HEK293 (cell line): ENCODE measurements around the gene CCDC127.
"Not testable (repeated sequence)": the region's sequence is repeated elsewhere in the genome, so short reads cannot be mapped to it uniquely, and the experiment has no call there.

Experiments
- CTCF ChIA-PET: fragments of 350-600 bp; formaldehyde crosslinking; extraction: SDS; loops from one replicate; lab custom pipeline; 2021; ENCODE audit warnings: antibody characterized with exemption; lab: Yijun Ruan, JAX
- POLR2A ChIA-PET: fragments of 300-600 bp; formaldehyde crosslinking; extraction: SDS; loops from one replicate; lab custom pipeline; 2020; ENCODE audit warnings: antibody characterized with exemption, inconsistent platforms; lab: Yijun Ruan, JAX
- H3K27ac ChIP-seq: fragments of 200-500 bp; sonication (Bioruptor generic); 2 replicates; pipeline ENCODE4 v1.5.1; 2014; ENCODE audit warnings: low read depth, low read length, control low read depth, inconsistent platforms; ENCODE audit errors: extremely low read depth
- H3K36me3 ChIP-seq, 2 experiments: fragments of 200-500 bp in 1 of 2; sonication (Bioruptor generic) in 1 of 2; 1 replicate in 1 of 2; 2 replicates in 1 of 2; pipeline ENCODE4 v1.5.1; 2014 to 2017; ENCODE audit warnings: inconsistent platforms in 2 of 2, low read length in 2 of 2; ENCODE audit not compliant: control insufficient read depth in 2 of 2, insufficient read depth in 1 of 2
- H3K4me1 ChIP-seq: fragments of 200-500 bp; sonication (Bioruptor generic); 2 replicates; pipeline ENCODE4 v1.5.1; 2014; ENCODE audit warnings: mild to moderate bottlenecking, low read length, inconsistent platforms; ENCODE audit not compliant: control insufficient read depth, insufficient read depth
- H3K4me3 ChIP-seq: 2 replicates; pipeline ENCODE4 v1.5.1; 2011; ENCODE audit warnings: low read depth, mild to moderate bottlenecking, control low read depth, low read length, moderate library complexity
- H3K9me3 ChIP-seq: fragments of 200-500 bp; sonication (Bioruptor generic); 2 replicates; pipeline ENCODE4 v1.5.1; 2014; ENCODE audit warnings: low read depth, low read length, inconsistent platforms; ENCODE audit not compliant: control insufficient read depth, insufficient read depth
- FEZF1 ChIP-seq: fragments of 450-650 bp; formaldehyde crosslinking; IDR thresholded peaks from 2 replicates; pipeline ENCODE4 v1.5.1; 2016; ENCODE audit warnings: missing biosample characterization, missing genetic modification characterization
- ZNF560 ChIP-seq: fragments of 450-650 bp; formaldehyde crosslinking; IDR thresholded peaks from 2 replicates; pipeline ENCODE4 v1.5.1; 2017; ENCODE audit warnings: missing biosample characterization, missing genetic modification characterization, borderline replicate concordance

Gene CCDC127

GRCh38 chr5:252546-252945, 34.6 kb upstream of the CCDC127 start:
- TF ChIP-seq ZNF560 (tag by site-specific recombination): no peak
- TF ChIP-seq FEZF1: no peak
- H3K4me3 ChIP-seq: no peak overlapping the region
- POLR2A ChIA-PET: no interaction called here
- H3K27ac ChIP-seq: no peak overlapping the region
- H3K4me1 ChIP-seq: no peaks in the 10 kb centered on the region
- CTCF ChIA-PET: no interaction called here
- peaks cover 13 to 80% of the 10 kb centered on the region in 2 experiments; a peak in 2 of 3 replicates for H3K36me3 ChIP-seq
- H3K9me3 ChIP-seq: no peaks in the 10 kb centered on the region

- POLR2A ChIA-PET, H3K4me1 ChIP-seq, CTCF ChIA-PET, H3K4me3 ChIP-seq, H3K9me3 ChIP-seq, H3K27ac ChIP-seq: not testable (repeated sequence)
- peaks cover 12 to 80% of the 10 kb centered on the region in 2 experiments; a peak in 2 of 3 replicates for H3K36me3 ChIP-seq
These were observed 34.0 kb upstream of the CCDC127 start for GRCh38 chr5:251975-252374.

- CTCF ChIA-PET, POLR2A ChIA-PET, H3K4me1 ChIP-seq, H3K9me3 ChIP-seq, H3K27ac ChIP-seq, H3K4me3 ChIP-seq: not testable (repeated sequence)
- H3K36me3 ChIP-seq: peaks cover 8 to 77% of the 10 kb centered on the region in 2 experiments; a peak in 2 of 3 replicates
These were observed 33.6 kb upstream of the CCDC127 start for GRCh38 chr5:251538-251937.

- H3K27ac ChIP-seq, H3K4me1 ChIP-seq, H3K4me3 ChIP-seq, H3K9me3 ChIP-seq, CTCF ChIA-PET, POLR2A ChIA-PET: not testable (repeated sequence)
- H3K36me3 ChIP-seq: peaks cover 7 to 75% of the 10 kb centered on the region in 2 experiments; a peak in 2 of 3 replicates
These were observed 33.1 kb upstream of the CCDC127 start for GRCh38 chr5:251016-251415.

GRCh38 chr5:250396-250795, 32.4 kb upstream of the CCDC127 start:
- POLR2A ChIA-PET, CTCF ChIA-PET, H3K27ac ChIP-seq, H3K4me1 ChIP-seq, H3K4me3 ChIP-seq, H3K9me3 ChIP-seq: not testable (repeated sequence)
- peaks cover 6 to 74% of the 10 kb centered on the region in 2 experiments; a peak in 2 of 3 replicates for H3K36me3 ChIP-seq

GRCh38 chr5:245717-246116, 27.8 kb upstream of the CCDC127 start:
- H3K4me1 ChIP-seq, H3K4me3 ChIP-seq, CTCF ChIA-PET, H3K27ac ChIP-seq, H3K9me3 ChIP-seq: not testable (repeated sequence)
- H3K36me3 ChIP-seq: peaks cover 6 to 71% of the 10 kb centered on the region in 2 experiments; a peak in 2 of 3 replicates
- POLR2A ChIA-PET: interaction anchor here (0.9 to 1.6 kb wide), 2 partner anchors 25 to 26 kb away, joined by 3 read pairs; no protein-coding TSS in a partner anchor

GRCh38 chr5:243683-244367, 25.9 kb upstream of the CCDC127 start:
- POLR2A ChIA-PET: interaction anchor here (1.3 kb wide), 1 partner anchor 27 kb away, joined by 3 read pairs; the partner anchor contains the start of gene PDCD6

GRCh38 chr5:241045-241669, 23.2 kb upstream of the CCDC127 start:
- peaks cover 16 to 70% of the 10 kb centered on the region in 2 experiments for H3K36me3 ChIP-seq
- CTCF ChIA-PET, H3K9me3 ChIP-seq, H3K27ac ChIP-seq, H3K4me3 ChIP-seq, H3K4me1 ChIP-seq, POLR2A ChIA-PET: not testable (repeated sequence)

More at GRCh38 chr5:243683-244367, 25.9 kb upstream of the CCDC127 start:
- CTCF ChIA-PET, H3K27ac ChIP-seq, H3K9me3 ChIP-seq, H3K4me1 ChIP-seq, H3K4me3 ChIP-seq: not testable (repeated sequence)
- peaks cover 16 to 76% of the 10 kb centered on the region in 2 experiments for H3K36me3 ChIP-seq

- POLR2A ChIA-PET: interaction anchor here (1.0 kb wide), 1 partner anchor 31 kb away, joined by 5 read pairs; the partner anchor contains the start of gene PDCD6
- CTCF ChIA-PET, H3K9me3 ChIP-seq, H3K4me3 ChIP-seq, H3K27ac ChIP-seq, H3K4me1 ChIP-seq: not testable (repeated sequence)
- peaks cover 20 to 69% of the 10 kb centered on the region in 2 experiments for H3K36me3 ChIP-seq
These were observed 22.6 kb upstream of the CCDC127 start for GRCh38 chr5:240550-240949.

- H3K27ac ChIP-seq, H3K4me3 ChIP-seq, H3K9me3 ChIP-seq, CTCF ChIA-PET, POLR2A ChIA-PET, H3K4me1 ChIP-seq: not testable (repeated sequence)
- peaks cover 31 to 76% of the 10 kb centered on the region in 2 experiments for H3K36me3 ChIP-seq
These were observed 20.0 kb upstream of the CCDC127 start for GRCh38 chr5:237931-238330.
